ENCODE measurements around the gene FAM156B.
"Not testable (repeated sequence)": the region's sequence is repeated elsewhere in the genome, so short reads cannot be mapped to it uniquely, and the experiment has no call there.

DNA sequence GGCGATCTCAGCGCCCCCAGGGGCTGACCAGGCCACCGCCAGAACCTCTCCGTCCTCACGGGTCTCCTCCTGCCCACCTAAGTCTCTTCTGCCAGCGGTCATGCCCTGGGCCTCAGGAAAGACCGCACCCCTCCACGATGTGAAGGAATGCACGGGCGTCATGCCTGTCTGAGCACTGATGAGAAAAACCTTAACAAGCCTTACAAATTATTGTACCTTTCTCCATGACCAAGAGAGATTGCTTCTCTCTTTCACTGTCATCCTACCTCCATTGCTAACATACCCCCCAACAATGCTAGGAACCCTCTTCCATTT, 38.3 kb downstream of the FAM156B start:
- TF ChIP-seq, protein P1, sequence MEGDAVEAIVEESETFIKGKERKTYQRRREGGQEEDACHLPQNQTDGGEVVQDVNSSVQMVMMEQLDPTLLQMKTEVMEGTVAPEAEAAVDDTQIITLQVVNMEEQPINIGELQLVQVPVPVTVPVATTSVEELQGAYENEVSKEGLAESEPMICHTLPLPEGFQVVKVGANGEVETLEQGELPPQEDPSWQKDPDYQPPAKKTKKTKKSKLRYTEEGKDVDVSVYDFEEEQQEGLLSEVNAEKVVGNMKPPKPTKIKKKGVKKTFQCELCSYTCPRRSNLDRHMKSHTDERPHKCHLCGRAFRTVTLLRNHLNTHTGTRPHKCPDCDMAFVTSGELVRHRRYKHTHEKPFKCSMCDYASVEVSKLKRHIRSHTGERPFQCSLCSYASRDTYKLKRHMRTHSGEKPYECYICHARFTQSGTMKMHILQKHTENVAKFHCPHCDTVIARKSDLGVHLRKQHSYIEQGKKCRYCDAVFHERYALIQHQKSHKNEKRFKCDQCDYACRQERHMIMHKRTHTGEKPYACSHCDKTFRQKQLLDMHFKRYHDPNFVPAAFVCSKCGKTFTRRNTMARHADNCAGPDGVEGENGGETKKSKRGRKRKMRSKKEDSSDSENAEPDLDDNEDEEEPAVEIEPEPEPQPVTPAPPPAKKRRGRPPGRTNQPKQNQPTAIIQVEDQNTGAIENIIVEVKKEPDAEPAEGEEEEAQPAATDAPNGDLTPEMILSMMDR (conservative IDR thresholded peaks at IDR 0.05), result not testable (repeated sequence)
- not testable (repeated sequence) for TF ChIP-seq EZH2 (IDR thresholded peaks at IDR 0.05; ENCODE audit: low read depth)
